AG10803 (cell line): ENCODE measurements around the gene CRTAC1.

Source experiments
- DNase-seq: peaks from one replicate; pipeline ENCODE4 v3.0.0; 2010; ENCODE audit warnings: low read depth
- H3K4me3 ChIP-seq: 2 replicates; pipeline ENCODE4 v1.5.1; 2011; ENCODE audit warnings: mild to moderate bottlenecking, low read length, control low read depth
- CTCF ChIP-seq: conservative IDR thresholded peaks from 2 replicates; pipeline ENCODE4 v1.5.1; 2011; ENCODE audit warnings: mild to moderate bottlenecking, low read length, control low read depth, inconsistent platforms

Gene CRTAC1

GRCh38 chr10:97866524-97867219 is 163.7 kb downstream of the CRTAC1 start:
- no peak for DNase-seq
- TF ChIP-seq CTCF = no peak

GRCh38 chr10:97865488-97865887 is 164.9 kb downstream of the CRTAC1 start:
- DNase-seq = no peak
- TF ChIP-seq CTCF = no peak
- no peak overlapping the region for H3K4me3 ChIP-seq

More at GRCh38 chr10:97866524-97867219, 163.7 kb downstream of the CRTAC1 start:
- H3K4me3 ChIP-seq = no peak overlapping the region

- TF ChIP-seq CTCF = no peak
- H3K4me3 ChIP-seq = no peak overlapping the region
- no peak for DNase-seq
Measured at GRCh38 chr10:97863808-97864207, 166.6 kb downstream of the CRTAC1 start.

GRCh38 chr10:97861924-97862323 is 168.5 kb downstream of the CRTAC1 start:
- no peak for DNase-seq

GRCh38 chr10:97861097-97861750 is 169.2 kb downstream of the CRTAC1 start:
- no peak overlapping the region for H3K4me3 ChIP-seq
- DNase-seq = peak; percentile 55
- TF ChIP-seq CTCF = no peak

More at GRCh38 chr10:97861924-97862323, 168.5 kb downstream of the CRTAC1 start:
- TF ChIP-seq CTCF = no peak
- no peak overlapping the region for H3K4me3 ChIP-seq

GRCh38 chr10:97858001-97858439 is 172.4 kb downstream of the CRTAC1 start:
- DNase-seq = no peak
- TF ChIP-seq CTCF = no peak
- H3K4me3 ChIP-seq = no peak overlapping the region

GRCh38 chr10:97854743-97855142 is 175.7 kb downstream of the CRTAC1 start:
- no peak for TF ChIP-seq CTCF
- no peak for DNase-seq
- no peak overlapping the region for H3K4me3 ChIP-seq
